Measurements from ENCODE around the gene IL2.

IL2 gene

DNA sequence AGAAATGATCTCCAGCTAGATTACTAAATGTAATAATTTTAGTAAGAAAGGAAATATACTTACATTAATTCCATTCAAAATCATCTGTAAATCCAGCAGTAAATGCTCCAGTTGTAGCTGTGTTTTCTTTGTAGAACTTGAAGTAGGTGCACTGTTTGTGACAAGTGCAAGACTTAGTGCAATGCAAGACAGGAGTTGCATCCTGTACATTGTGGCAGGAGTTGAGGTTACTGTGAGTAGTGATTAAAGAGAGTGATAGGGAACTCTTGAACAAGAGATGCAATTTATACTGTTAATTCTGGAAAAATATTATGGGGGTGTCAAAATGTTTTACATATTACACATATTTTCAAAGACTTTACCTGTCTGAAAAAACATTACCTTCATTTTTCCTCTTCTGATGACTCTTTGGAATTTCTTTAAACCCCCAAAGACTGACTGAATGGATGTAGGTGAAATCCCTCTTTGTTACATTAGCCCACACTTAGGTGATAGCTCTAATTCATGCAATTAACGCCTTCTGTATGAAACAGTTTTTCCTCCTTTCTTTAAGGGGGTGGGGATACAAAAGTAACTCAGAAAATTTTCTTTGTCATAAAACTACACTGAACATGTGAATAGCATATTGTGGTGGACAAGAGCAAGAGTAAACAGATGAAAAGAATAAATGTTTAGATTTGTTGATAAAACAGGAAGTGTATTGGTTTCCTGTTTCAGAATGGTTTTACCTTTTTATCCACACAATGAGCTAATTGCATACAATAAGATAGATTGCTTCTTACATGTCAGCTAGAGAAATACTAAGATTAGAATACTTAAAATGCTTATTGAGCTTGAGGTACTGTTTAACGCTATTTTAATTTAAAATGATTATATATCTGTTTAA lies at the start of gene IL2:
Gene IL2 (minus strand): TSS at position 495 of the 886 bp plus-strand sequence. CDS start 285 bp downstream, at position 210.
- peak; percentile 17 to 34 for ATAC-seq

- peak; percentile 26 to 36 for ATAC-seq
Observed at GRCh38 chr4:122503214-122503613, 46.7 kb upstream of the IL2 start.

- no peak for ATAC-seq
Observed at GRCh38 chr4:122500852-122501501, 44.5 kb upstream of the IL2 start.

- no peak for ATAC-seq
Observed at GRCh38 chr4:122489061-122489460, 32.5 kb upstream of the IL2 start.

DNA sequence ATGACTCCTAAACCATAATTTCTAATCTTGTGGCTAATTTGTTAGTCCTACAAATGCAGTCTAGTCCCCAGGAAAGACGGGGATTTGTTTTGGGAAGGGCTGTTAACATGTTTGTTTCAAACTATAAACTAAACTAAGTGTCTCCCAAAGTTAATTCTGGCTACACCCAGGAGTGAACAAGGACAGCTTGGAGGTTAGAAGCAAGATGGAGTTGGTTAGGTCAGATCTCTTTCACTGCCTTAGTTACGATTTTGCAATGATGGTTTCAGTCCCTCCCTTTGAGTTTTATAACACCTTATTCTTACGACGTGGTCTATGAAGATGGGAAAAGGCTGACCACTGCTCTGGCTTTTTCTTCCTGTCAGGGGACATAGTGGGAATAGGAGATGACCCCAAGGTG lies 27.0 kb upstream of the IL2 start:
- no peak for ATAC-seq

GRCh38 chr4:122481766-122482405 lies 25.4 kb upstream of the IL2 start:
- ATAC-seq = no peak

DNA sequence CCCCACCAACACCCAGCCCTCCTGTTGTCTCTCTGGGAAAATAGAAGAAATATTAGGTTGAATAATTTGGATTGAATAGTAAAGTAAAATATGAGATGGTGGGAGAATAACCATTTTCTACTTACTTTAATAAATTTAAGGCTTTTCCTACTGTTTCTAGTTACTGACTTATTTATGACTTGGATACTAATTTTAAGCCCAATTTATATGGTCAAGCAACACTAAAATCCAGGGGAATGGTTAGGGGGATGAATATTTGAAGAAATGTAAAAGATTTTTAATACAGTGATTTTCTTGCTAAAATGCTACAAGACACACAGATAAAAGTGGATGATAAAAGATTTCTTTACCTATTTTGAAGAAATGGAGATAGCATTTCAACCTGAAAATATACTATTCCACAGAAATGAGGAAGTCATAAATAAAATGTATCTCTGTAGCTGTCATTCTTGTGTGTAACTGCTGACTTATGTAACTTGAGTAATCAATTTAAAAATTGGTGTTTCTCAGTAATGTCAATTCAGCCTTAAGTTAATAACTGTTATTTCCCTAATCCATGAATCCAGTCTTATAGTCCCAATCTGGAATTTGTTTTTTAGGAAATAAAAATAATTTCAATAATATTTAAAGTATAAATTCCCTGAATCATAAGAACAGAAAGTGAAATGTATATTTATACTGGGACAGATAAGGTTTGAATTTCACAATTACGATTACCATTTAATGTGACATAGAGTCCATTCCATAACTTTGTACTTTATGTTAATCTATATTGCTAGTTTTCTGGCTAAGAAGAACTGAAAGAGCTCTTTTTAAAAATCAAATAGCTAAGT lies 24.3 kb upstream of the IL2 start:
- ATAC-seq = no peak

GRCh38 chr4:122479935-122480416 lies 23.5 kb upstream of the IL2 start:
- ATAC-seq = no peak

DNA sequence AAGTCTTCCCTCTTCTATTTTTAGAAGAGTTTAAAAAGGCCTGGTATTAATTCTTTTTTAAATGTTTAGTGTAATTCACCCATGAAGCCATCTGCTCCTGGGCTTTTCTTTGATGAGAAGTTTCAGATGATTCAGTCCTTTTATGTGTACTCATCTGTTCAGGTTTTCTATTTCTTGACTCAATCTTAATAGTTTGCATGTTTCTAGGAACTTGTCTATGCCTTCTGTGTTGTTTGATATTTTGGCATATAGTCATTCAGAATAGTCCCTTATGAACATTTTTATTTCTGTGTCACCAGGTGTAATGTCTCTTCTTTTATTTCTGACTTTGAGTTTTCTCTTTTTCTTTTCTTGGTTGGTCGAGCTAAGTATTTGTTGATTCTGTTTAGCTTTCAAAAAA lies 20.2 kb upstream of the IL2 start:
- ATAC-seq = peak; percentile 63 to 73

DNA sequence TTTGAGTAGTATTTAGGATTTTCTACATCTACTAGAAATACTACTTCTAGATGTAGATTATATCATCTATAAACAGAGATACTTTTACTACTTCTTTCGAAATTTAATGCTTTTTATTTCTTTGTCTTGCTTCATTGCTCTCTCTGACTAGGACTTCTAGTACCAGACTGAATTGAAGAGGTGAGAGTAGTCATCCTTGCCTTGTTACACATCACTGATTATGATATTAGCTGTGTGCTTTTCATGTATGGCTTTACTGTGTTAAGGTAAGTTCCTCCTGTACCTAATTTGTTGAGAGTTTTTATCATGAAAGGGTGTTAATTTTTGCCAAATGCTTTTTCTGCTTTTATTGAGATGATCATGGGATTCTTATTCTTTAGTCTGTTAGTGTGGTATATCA lies 19.6 kb upstream of the IL2 start:
- peak in 1 of 2 donors; percentile 33 for ATAC-seq

DNA sequence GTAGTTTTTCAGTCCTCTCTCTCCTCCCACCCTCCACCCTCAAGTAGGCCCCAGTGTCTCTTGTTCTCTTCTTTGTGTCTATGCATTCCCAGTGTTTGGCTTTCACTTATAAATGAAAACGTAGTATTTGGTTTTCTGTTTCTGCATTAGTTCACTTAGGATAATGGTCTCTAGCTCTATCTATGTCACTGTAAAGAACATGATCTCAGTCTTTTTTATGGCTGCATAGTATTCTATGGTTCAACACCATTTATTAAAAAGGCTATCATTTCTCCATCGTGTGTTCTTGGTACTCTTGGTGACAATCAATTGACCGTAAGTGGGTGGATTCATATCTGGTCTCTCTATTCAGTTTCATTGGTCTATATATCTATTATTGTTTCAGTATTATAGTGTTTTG lies 18.7 kb upstream of the IL2 start:
- ATAC-seq = no peak

DNA sequence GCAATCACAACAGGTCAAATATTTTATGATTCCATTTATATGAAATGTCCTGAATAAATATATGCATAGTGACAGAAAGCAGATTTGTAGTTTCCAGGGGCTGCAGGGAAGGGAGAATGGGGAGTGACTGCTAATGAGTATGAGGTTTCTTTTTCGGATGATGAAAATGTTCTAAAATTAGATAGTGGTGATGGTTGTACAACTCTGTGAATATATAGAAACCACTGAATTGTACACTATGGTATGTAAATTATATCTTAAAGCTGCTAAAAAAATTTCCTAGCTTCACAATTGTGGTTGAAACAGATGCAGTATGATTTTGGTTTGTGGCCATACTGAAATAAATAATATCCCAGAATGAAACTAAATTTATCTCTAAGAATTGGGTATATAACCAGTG lies 12.9 kb upstream of the IL2 start:
- ATAC-seq = no peak

GRCh38 chr4:122458625-122459024 lies 2.1 kb upstream of the IL2 start:
- ATAC-seq = peak; percentile 85 to 89

- no peak for ATAC-seq
Observed at GRCh38 chr4:122453384-122453995, 3.0 kb downstream of the IL2 start.

DNA sequence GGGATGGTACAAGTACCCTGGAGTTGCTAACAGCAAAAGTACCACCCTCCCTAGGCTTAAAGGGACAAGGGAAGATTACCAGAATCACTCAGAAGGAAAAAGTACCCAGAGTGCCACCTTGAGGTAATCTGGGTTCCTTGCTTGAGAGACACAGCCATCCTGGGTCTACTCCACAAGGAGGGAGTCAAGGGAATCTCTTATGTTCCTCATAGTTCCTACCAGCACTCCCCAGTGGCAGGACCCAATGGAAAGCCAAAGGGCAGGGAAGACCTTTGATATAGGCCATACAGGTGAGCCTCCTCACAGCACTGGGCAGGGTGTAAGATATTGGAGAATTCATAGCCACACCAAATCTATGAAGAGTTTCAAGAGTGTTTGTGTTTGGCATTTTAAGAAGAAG lies 5.7 kb downstream of the IL2 start:
- ATAC-seq = peak in 1 of 2 donors; percentile 13

GRCh38 chr4:122434285-122434684 lies 22.2 kb downstream of the IL2 start:
- ATAC-seq = no peak

DNA sequence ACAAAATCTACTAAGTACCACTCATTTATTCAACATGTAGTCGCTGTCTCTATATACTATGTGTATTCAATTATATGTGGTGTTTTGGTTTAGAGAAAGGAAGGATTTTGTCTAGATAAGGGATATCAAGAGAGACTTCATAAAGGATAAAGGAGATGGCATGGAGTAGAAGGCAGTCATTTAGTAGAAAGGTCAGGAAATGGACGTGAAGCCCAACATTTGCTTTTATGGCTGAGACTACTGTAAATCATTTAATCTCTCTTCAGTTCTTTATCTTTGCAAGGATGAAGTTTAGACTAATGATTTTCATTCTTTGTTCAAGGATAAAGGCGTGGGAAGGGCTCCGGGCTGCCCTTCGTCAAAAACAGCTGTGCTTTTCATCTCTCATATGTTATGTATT lies 25.2 kb downstream of the IL2 start:
- no peak for ATAC-seq

- ATAC-seq = no peak
Observed at GRCh38 chr4:122423246-122423645, 33.3 kb downstream of the IL2 start.

GRCh38 chr4:122412547-122412946 lies 44.0 kb downstream of the IL2 start:
- no peak for ATAC-seq

DNA sequence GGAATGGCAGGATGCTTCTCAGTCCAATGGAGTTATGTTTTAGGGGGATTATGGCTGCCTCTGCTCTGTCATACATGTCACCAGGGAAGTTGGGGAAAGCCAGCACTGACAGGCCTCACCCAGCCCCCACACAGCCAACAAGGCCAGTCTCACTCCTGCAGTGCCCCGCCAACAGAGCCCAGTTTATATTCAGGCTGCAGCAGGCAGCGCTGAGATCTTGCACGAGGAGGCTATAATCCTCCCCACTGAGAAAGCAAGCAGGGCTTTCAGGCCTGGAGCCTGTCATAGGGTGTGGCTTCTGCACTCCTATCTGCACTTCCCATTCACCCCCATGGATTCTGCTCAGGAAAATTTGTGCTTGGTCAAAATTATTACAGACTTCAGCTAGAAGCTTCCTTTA lies 52.7 kb downstream of the IL2 start:
- no peak for ATAC-seq
